T-helper 1 cell treated with Interleukin-12 subunit alpha and Interleukin-12 subunit beta and Interleukin-4 antibody, amounts not matched to agents 30 ng/mL and 1 ng/mL, for 36 hours (primary cell): Measurements from ENCODE around the gene STAP1. TPM values are rescaled to one million over a fixed set of nuclear protein-coding genes. Genes with fewer than 3 reads are reported as not detected.
"Not testable (repeated sequence)": the region's sequence is repeated elsewhere in the genome, so short reads cannot be mapped to it uniquely, and the experiment has no call there.

ENCODE experiments used
- intact Hi-C: fragments of 100-400 bp; cut with micrococcal nuclease; formaldehyde crosslinking; loops from one replicate; pipeline ENCODE4 v1.15.1; 2024
- total RNA-seq: library from RNA; stranded (reverse); gene quantifications from 2 replicates; pipeline ENCODE4 v1.2.3, GENCODE V29; 2022

STAP1 gene
- total RNA-seq, 1 donor from 2014 or later = 39.5 TPM

DNA sequence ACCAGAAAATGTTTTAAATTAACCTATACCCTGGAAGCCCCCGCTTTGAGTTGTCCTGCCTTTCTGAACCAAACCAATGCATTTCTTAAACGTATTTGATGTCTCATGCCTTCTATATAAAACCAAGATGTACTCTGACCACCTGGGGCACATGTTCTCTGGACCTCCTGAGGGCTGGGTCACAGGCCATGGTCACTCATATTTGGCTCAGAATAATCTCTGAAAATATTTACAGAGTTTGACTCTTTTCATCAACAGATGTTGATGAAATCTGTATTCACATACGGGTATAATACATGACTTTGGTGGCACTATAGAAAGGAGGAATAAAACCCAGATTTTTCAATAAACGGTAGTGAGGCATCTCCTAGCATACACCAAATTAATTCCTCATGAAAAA is 55.7 kb downstream of the STAP1 start:
- intact Hi-C loops = no loop called here

- intact Hi-C loops = no loop called here
Measured at GRCh38 chr4:67615119-67615518, 56.6 kb downstream of the STAP1 start.

GRCh38 chr4:67616478-67616877 is 58.0 kb downstream of the STAP1 start:
- intact Hi-C loops = no loop called here

DNA sequence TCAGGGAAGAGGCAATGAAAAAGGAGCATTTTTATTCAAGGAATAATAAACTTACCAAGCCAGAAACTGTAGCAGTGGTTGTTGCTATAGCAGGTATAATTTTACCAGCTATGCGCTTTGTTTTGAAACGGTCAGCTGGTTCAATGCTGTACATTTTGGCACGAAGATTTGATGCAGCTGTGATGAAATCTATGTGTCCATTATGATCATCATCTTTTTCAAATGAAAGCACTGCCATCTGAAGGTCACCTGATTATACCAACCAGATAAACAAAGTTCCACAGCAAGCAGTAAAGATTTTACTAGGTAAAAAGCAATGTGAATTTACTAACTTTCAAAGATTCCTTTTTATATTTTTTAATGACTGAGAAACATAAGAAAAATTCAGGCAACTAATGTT is 66.4 kb downstream of the STAP1 start:
- intact Hi-C loops = loop anchor here (1.0 kb wide), 1 partner anchor 76 kb away; no protein-coding TSS in a partner anchor

GRCh38 chr4:67632492-67632891 is 74.0 kb downstream of the STAP1 start:
- intact Hi-C loops = loop anchor here (2.0 kb wide), 2 partner anchors 68 to 88 kb away; partner anchors contain the start of genes CENPC and UBA6

GRCh38 chr4:67634741-67635140 is 76.2 kb downstream of the STAP1 start:
- intact Hi-C loops = loop anchor here (1.0 kb wide), 1 partner anchor 9 kb away; no protein-coding TSS in a partner anchor

DNA sequence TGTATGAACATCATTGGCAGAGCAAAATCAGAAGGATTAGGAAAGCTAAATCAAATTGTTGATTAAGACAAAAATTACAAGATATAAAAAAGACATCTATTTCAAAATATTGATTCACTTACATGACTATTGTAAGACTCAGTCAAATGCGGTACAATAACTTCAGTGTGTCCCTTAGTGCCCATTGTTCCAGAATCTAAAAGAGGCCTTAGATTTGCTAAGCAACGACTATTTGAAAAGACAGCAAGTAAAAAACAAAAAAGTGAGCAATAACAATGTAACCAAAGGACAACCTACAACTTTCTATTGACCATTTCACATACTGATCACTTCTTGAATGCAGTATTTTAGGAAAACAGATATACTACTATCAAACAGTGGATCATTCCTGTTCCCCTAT is 76.8 kb downstream of the STAP1 start:
- intact Hi-C loops = loop anchor here (1.0 kb wide), 1 partner anchor 8 kb away; no protein-coding TSS in a partner anchor

DNA sequence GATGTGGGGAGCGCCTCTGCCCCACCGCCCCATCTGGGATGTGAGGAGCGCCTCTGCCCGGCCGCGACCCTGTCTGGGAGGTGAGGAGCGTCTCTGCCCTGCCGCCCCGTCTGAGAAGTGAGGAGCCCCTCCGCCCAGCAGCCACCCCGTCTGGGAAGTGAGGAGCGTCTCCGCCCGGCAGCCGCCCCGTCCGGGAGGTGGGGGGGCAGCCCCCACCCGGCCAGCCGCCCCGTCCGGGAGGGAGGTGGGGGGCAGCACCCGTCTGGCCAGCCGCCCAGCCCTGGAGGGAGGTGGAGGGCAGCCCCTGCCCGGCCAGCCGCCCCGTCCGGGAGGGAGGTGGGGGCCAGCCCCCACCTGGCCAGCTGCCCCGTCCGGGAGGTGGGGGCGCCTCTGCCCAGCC is 78.5 kb downstream of the STAP1 start:
- intact Hi-C loops = not testable (repeated sequence)

GRCh38 chr4:67638136-67638535 is 79.6 kb downstream of the STAP1 start:
- intact Hi-C loops = no loop called here

DNA sequence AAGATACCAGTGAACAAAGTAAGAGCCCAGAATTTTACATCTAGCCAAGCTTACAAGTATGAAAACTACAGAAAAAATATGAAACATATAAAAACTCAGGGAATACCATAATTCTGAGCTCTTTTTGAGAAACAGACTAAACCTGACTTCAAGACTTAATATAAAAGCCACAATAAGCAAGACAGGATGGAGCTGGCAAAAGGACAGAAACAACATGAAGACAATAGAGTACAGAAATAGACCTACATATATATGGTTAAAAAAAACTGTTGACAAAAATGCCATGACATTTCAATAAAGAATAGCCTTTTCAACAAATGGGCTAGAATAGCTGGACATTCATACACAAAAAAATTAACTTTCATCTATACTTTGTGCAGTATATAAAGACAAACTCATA is 93.0 kb downstream of the STAP1 start:
- intact Hi-C loops = no loop called here

Other genes with a start within 250 kb of the STAP1 start
- 32.6 and 35.4 TPM in 2 replicates for gene CENPC, start 13.2 kb upstream of the STAP1 start, total RNA-seq
- gene UBA6, start 142.4 kb downstream of the STAP1 start, total RNA-seq = 75.8 and 91.7 TPM in 2 replicates
- gene GNRHR, start 195.7 kb downstream of the STAP1 start, total RNA-seq = not detected in 2 replicates